Esophagus squamous epithelium (tissue), 5 donors: ENCODE results near the gene LRRC4. TPM values are rescaled to one million over a fixed set of nuclear protein-coding genes. Genes with fewer than 3 reads are reported as not detected.

Experiments used
- DNase-seq: peaks from one replicate; lab custom pipeline; 2025; lab: John Stamatoyannopoulos, UW
- H3K27ac ChIP-seq, 4 donors: fragments of 200-600 bp; sonication (generic); one replicate each; pipeline ENCODE4 v1.5.1; 2016 to 2019; ENCODE audit warnings: mild to moderate bottlenecking in 1 of 4
- H3K27me3 ChIP-seq, 4 donors: fragments of 200-600 bp; sonication (generic); 1 replicate in 3 of 4; 2 replicates in 1 of 4; pipeline versions ENCODE4 v1.5.1 to v1.6.0; 2017 to 2021; ENCODE audit warnings: antibody characterized with exemption in 1 of 4
- H3K36me3 ChIP-seq, 3 donors: fragments of 200-600 bp; sonication (generic); one replicate each; pipeline ENCODE4 v1.5.1; 2016 to 2019
- H3K4me1 ChIP-seq, 3 donors: fragments of 200-600 bp; sonication (generic); one replicate each; pipeline ENCODE4 v1.5.1; 2017 to 2019
- H3K4me3 ChIP-seq, 4 donors: fragments of 200-600 bp; sonication (generic); 1 replicate in 3 of 4; 2 replicates in 1 of 4; pipeline ENCODE4 v1.5.1; 2016 to 2019; ENCODE audit warnings: mild to moderate bottlenecking in 2 of 4, moderate library complexity in 1 of 4
- H3K9me3 ChIP-seq, 3 donors: fragments of 200-600 bp; sonication (generic); one replicate each; pipeline ENCODE4 v1.5.1; 2016 to 2019
- POLR2A ChIP-seq, 4 donors: fragments of 450-650 bp; IDR thresholded peaks; one replicate each; pipeline ENCODE4 v1.6.1; 2017; ENCODE audit warnings: antibody characterized with exemption in 4 of 4, mild to moderate bottlenecking in 4 of 4, moderate library complexity in 3 of 4
- WGBS, 2 donors: methylation state at CpG; one replicate each; pipeline ENCODE4 v1.1.5; 2018; 5-methylcytosine and 5-hydroxymethylcytosine counted together
- intact Hi-C: fragments of 100-400 bp; cut with DNase I; formaldehyde crosslinking; loops from one replicate; pipeline ENCODE4 v1.15.0; 2022
- total RNA-seq, 4 donors: library from RNA; depleted of rRNA; stranded (reverse); fragments of >200 nt; gene quantifications; one replicate each; pipeline ENCODE4 v1.1.0, GENCODE V29; 2016
- TF ChIP-seq, protein P1 (sequence below), 6 experiments: fragments of 450-650 bp in 4 of 6; fragments of 200-600 bp in 2 of 6; sonication (generic) in 2 of 6; IDR thresholded peaks; one replicate each; pipeline ENCODE4 v1.5.1; 2016 to 2019; ENCODE audit warnings: antibody characterized with exemption in 6 of 6, mild to moderate bottlenecking in 4 of 6, moderate library complexity in 4 of 6
- donor health status: DM: yes; HTN: yes; CAD: no.

Gene LRRC4
- total RNA-seq, 4 donors from 2014 or later, result 2.9 to 11.1 (median 6.5) TPM

GRCh38 chr7:128076196-128076795 lies 45.1 kb upstream of the LRRC4 start:
- Histone ChIP-seq H3K36me3 (peaks cover 0 to 81% (median 1%) of the 10 kb centered on the region in 3 donors), H3K27me3 (no peaks in the 10 kb centered on the region), H3K27ac (no peak overlapping the region), H3K4me1 (peaks cover 0 to 11% (median 6%) of the 10 kb centered on the region in 3 donors), H3K9me3 (no peaks in the 10 kb centered on the region), H3K4me3 (no peak overlapping the region)
- TF ChIP-seq, protein P1, sequence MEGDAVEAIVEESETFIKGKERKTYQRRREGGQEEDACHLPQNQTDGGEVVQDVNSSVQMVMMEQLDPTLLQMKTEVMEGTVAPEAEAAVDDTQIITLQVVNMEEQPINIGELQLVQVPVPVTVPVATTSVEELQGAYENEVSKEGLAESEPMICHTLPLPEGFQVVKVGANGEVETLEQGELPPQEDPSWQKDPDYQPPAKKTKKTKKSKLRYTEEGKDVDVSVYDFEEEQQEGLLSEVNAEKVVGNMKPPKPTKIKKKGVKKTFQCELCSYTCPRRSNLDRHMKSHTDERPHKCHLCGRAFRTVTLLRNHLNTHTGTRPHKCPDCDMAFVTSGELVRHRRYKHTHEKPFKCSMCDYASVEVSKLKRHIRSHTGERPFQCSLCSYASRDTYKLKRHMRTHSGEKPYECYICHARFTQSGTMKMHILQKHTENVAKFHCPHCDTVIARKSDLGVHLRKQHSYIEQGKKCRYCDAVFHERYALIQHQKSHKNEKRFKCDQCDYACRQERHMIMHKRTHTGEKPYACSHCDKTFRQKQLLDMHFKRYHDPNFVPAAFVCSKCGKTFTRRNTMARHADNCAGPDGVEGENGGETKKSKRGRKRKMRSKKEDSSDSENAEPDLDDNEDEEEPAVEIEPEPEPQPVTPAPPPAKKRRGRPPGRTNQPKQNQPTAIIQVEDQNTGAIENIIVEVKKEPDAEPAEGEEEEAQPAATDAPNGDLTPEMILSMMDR (IDR thresholded peaks at IDR 0.05), result no peak
- TF ChIP-seq POLR2A (IDR thresholded peaks at IDR 0.05), result no peak
- DNase-seq, result no peak
- intact Hi-C loops, result no loop called here
- WGBS, 2 donors, result 67 to 82% methylated on average over 1 to 6 of the region's 8 CpGs

GRCh38 chr7:128075242-128076095 lies 44.2 kb upstream of the LRRC4 start:
- Histone ChIP-seq H3K4me1 (peaks cover 0 to 11% (median 6%) of the 10 kb centered on the region in 3 donors), H3K4me3 (no peak overlapping the region), H3K36me3 (peaks cover 0 to 73% (median 0%) of the 10 kb centered on the region in 3 donors), H3K9me3 (no peaks in the 10 kb centered on the region), H3K27ac (no peak overlapping the region), H3K27me3 (no peaks in the 10 kb centered on the region)
- TF ChIP-seq POLR2A (IDR thresholded peaks at IDR 0.05), result no peak
- TF ChIP-seq, protein P1 (IDR thresholded peaks at IDR 0.05), result no peak
- no peak for DNase-seq
- 88 to 89% methylated on average over 6 to 8 of the region's 12 CpGs for WGBS, 2 donors
- intact Hi-C loops, result no loop called here

- no peak for DNase-seq
- Histone ChIP-seq H3K27ac (no peak overlapping the region), H3K4me1 (peaks cover 0 to 11% (median 6%) of the 10 kb centered on the region in 3 donors), H3K27me3 (no peaks in the 10 kb centered on the region), H3K36me3 (peaks cover 0 to 66% (median 0%) of the 10 kb centered on the region in 3 donors), H3K4me3 (no peak overlapping the region), H3K9me3 (no peaks in the 10 kb centered on the region)
- TF ChIP-seq, protein P1 (IDR thresholded peaks at IDR 0.05), result no peak
- no peak for TF ChIP-seq POLR2A (IDR thresholded peaks at IDR 0.05)
- WGBS, 2 donors, result 100% methylated on average over 2 of the region's 6 CpGs; no CpG with 5 or more reads in 1 of the 2 donors
- intact Hi-C loops, result no loop called here
Observed at GRCh38 chr7:128074736-128075135, 43.5 kb upstream of the LRRC4 start.

DNA sequence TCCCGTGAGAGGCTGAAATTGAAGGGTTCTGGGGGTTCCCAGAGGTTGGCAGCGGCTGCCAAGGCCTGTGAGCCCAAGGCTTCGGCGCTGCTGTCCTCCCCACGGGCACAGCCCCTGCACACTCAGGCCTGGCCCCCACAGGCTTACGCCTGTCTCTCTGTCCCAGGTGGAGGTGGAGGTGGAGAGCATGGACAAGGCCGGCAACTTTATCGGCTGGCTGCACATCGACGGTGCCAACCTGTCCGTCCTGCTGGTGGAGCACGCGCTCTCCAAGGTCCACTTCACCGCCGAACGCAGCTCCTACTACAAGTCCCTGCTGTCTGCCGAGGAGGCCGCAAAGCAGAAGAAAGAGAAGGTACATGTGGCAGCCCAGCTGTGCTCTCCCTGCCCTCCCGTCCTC lies 43.1 kb upstream of the LRRC4 start:
- no peak overlapping the region for H3K4me3 ChIP-seq
- peaks cover 0 to 11% (median 6%) of the 10 kb centered on the region in 3 donors for H3K4me1 ChIP-seq
- H3K27ac ChIP-seq, result no peak overlapping the region
- 87 to 95% methylated on average over 3 to 13 of the region's 19 CpGs for WGBS, 2 donors
- intact Hi-C loops, result no loop called here
- DNase-seq, result no peak
- no peaks in the 10 kb centered on the region for H3K9me3 ChIP-seq
- no peaks in the 10 kb centered on the region for H3K27me3 ChIP-seq
- H3K36me3 ChIP-seq, result peaks cover 0 to 62% (median 0%) of the 10 kb centered on the region in 3 donors
- no peak for TF ChIP-seq POLR2A (IDR thresholded peaks at IDR 0.05)
- TF ChIP-seq, protein P1 (IDR thresholded peaks at IDR 0.05), result no peak
